Small intestine (tissue), 7 donors: ENCODE results near the gene TSHZ1. TPM values are rescaled to one million over a fixed set of nuclear protein-coding genes. Genes with fewer than 3 reads are reported as not detected.

Source experiments
- DNase-seq, 2 donors: peaks; one replicate each; pipeline versions ENCODE4 v3.0.0 to v3.0.0-alpha.2; 2013
- FAIRE-seq: peaks from 2 replicates; lab custom pipeline; 2012; peaks lifted over from hg19 to GRCh38; lab: Jason Lieb, UNC
- H3K27ac ChIP-seq, 3 donors: one replicate each; pipeline ENCODE4 v1.5.1; 2013; ENCODE audit warnings: low read length in 2 of 3, mild to moderate bottlenecking in 2 of 3, control low read depth in 1 of 3, inconsistent platforms in 1 of 3, low read depth in 1 of 3, moderate library complexity in 1 of 3
- H3K27me3 ChIP-seq, 3 donors: one replicate each; pipeline ENCODE4 v1.6.1; 2013; ENCODE audit warnings: low read length in 3 of 3, inconsistent platforms in 1 of 3; ENCODE audit not compliant: control insufficient read depth in 3 of 3, insufficient read depth in 3 of 3
- H3K36me3 ChIP-seq, 3 donors: one replicate each; pipeline ENCODE4 v1.6.1; 2013; ENCODE audit warnings: low read length in 3 of 3, inconsistent platforms in 1 of 3, low read depth in 1 of 3, mild to moderate bottlenecking in 1 of 3, moderate library complexity in 1 of 3; ENCODE audit not compliant: control insufficient read depth in 3 of 3, insufficient read depth in 2 of 3
- H3K4me1 ChIP-seq, 3 donors: one replicate each; pipeline ENCODE4 v1.6.1; 2013; ENCODE audit warnings: low read length in 2 of 3, inconsistent platforms in 1 of 3, low read depth in 1 of 3, mild to moderate bottlenecking in 1 of 3, moderate library complexity in 1 of 3; ENCODE audit not compliant: control insufficient read depth in 3 of 3, insufficient read depth in 2 of 3
- H3K4me3 ChIP-seq, 3 donors: one replicate each; pipeline ENCODE4 v1.5.1; 2013; ENCODE audit warnings: low read length in 3 of 3, control low read depth in 1 of 3, inconsistent platforms in 1 of 3, low read depth in 1 of 3, mild to moderate bottlenecking in 1 of 3, moderate library complexity in 1 of 3
- H3K9me3 ChIP-seq, 2 donors: one replicate each; pipeline ENCODE4 v1.6.1; 2013; ENCODE audit warnings: low read depth in 1 of 2, low read length in 1 of 2; ENCODE audit not compliant: control insufficient read depth in 2 of 2, insufficient read depth in 1 of 2
- WGBS, 3 donors: extraction: QIAGEN DNeasy Blood & Tissue Kit; methylation state at CpG; one replicate each; pipeline ENCODE4 v1.1.7; 2013; 5-methylcytosine and 5-hydroxymethylcytosine counted together
- polyA plus RNA-seq, 4 donors: library from polyadenylated mRNA; stranded (reverse) in 3 of 4; unstranded in 1 of 4; fragments of 200-250 nt in 3 of 4; fragments of 120-200 nt in 1 of 4; gene quantifications; one replicate each; pipeline versions ENCODE4 v1.2.1 to v1.2.3, GENCODE V29; 2013
- donor health status: healthy with polysubstance abuse.
- donor health status: control.
- donor health status: control.
- donor health status: Bipolar disorder and iron deficiency.
- donor health status: healthy.

Gene TSHZ1
- polyA plus RNA-seq, 4 donors = 7.3 to 41.9 (median 10.3) TPM

DNA sequence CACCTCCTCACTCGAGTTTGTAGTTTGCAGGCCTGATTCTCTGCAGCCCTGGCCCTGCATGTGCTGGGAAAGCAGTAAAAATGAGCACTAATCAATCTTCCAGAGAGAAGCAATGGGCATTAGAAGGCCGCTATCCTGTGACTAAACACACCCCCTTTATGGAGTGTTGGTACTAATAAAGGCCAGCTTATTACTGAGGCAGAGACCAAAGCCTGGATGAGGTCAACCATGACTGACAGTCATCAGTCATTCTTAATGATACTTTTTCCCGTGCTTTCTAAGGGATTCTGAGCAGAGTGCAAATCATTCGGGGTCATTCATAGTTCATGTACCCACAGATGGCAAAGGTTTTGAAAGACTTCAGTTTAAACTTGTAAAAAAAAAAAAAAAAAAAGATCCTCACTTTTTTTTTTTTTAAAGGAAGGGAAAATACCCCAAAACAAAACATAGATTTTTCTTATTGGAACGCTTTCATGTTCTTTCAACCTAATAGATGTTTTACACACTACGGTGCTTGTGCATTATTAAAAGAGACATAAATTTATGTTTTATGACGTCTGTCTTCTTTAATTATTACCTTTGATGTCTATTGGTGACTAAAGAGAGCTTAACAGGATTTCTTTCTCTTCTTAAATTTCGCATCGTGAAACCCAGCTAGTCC is 13.2 kb downstream of the TSHZ1 start:
- H3K27ac ChIP-seq = peak overlapping the region in 1 of 3 donors; percentile 59
- WGBS, 3 donors = 44 to 58% (median 55%) methylated on average over 9 of the region's 9 CpGs
- peaks cover 9 to 81% (median 35%) of the 10 kb centered on the region in 3 donors for H3K4me1 ChIP-seq

DNA sequence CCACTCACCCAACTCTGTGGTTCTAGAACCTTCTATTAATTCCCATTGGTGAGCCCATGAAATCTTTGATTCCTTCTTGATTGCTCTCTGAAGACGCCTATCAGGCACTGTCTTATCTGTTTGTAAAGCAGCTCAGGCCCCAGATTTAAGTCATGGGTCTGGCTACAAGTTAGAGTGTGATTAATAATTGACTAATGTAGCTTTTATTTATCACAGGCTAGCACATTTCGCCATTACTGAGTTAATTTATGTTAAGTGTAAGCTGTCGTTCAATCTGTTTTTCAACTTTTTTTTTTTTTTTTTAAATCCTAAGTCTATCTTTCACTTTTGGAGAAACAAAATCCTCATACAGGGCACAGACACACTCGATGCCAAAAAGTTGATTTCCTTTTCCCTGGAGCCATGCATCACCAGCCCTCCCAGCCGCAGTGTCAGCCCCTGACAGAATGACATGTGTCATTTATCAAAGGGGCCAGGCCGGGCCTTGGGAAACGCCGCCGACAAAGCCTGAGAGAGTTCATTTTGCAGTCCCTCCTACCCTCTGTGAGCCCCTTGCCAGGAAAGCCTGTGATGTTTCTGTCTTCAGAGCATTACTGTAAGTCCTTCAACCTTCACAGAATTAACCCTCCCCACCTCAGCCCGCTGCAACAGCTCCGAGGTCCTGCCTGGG is 15.8 kb downstream of the TSHZ1 start:
- 9 to 29% (median 24%) methylated on average over 11 of the region's 11 CpGs for WGBS, 3 donors
- peaks cover 0 to 27% (median 0%) of the 10 kb centered on the region in 3 donors for H3K36me3 ChIP-seq
- H3K27me3 ChIP-seq = no peaks in the 10 kb centered on the region
- H3K9me3 ChIP-seq = no peaks in the 10 kb centered on the region
- no peak for FAIRE-seq
- peaks cover 9 to 68% (median 37%) of the 10 kb centered on the region in 3 donors for H3K4me1 ChIP-seq
- H3K27ac ChIP-seq = peak overlapping the region; percentile 49 to 88 (median 77)
- DNase-seq = peak; percentile 66 to 73
- H3K4me3 ChIP-seq = peak overlapping the region in 2 of 3 donors; percentile 27 to 49

More for the DNA sequence above, 13.2 kb downstream of the TSHZ1 start:
- H3K27me3 ChIP-seq = no peaks in the 10 kb centered on the region
- H3K36me3 ChIP-seq = peaks cover 0 to 11% (median 0%) of the 10 kb centered on the region in 3 donors
- DNase-seq (peak in 1 of 2 donors; percentile 79), FAIRE-seq (no peak)
- no peak overlapping the region for H3K4me3 ChIP-seq
- no peaks in the 10 kb centered on the region for H3K9me3 ChIP-seq

DNA sequence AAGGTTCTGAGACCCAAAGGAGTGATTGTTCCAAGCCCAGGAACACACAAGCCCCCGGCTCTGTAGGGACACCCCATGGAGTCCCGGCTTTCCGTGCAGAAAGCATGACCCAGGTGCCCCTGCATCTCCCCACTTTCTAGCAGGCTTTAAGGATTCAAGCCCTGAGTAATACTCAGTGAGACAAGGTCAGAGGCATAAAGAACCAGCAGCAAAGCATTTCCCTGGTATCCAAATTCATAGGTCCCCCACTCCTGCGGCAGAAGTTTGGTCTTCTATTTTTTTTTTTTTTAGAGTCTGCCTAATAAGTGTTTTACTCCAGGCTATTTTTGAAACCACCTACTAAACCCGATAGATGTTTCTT is 16.3 kb downstream of the TSHZ1 start:
- DNase-seq = no peak
- Histone ChIP-seq H3K27me3 (no peaks in the 10 kb centered on the region), H3K4me3 (peak overlapping the region in 2 of 3 donors; percentile 27 to 49), H3K9me3 (no peaks in the 10 kb centered on the region), H3K36me3 (peaks cover 0 to 29% (median 0%) of the 10 kb centered on the region in 3 donors), H3K4me1 (peaks cover 9 to 63% (median 37%) of the 10 kb centered on the region in 3 donors), H3K27ac (peak overlapping the region; percentile 49 to 88 (median 77))
- FAIRE-seq = no peak
- 19 to 33% (median 21%) methylated on average over 5 of the region's 5 CpGs for WGBS, 3 donors

DNA sequence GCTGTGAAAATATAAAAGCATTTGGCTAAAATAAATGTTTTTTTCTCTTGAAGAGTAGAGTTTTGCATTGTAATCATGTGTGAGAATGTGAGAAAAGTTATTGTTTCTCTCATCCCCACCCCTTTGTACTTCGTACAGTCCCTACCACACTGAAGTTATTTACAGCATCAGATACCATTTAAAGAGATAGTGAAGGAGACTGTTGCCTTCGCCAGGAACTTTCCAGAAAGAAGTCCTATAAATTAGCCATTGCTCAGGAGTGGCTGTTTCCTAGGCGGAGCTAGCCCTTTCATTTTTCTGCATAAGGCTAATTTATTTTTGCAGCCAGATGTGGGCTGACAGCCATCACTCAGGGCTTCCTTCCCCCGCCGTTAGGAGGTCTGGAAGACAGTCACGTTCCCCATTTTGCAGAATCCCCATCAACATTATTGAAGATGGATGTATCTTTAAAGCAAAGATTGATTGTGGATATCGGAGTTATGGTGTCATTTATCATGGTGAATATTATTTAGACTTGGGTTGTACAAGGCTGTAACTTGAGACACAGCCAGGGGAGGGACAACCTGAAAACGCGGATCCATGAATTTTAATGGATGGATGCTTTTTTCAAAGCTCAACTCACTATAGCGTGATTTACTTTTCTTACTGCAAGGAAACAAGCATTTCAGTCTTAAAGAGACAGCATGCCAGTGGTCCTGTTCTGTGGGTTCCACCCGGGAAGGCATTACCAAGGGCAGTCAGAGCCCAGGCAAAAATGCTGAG is 17.1 kb downstream of the TSHZ1 start:
- no peaks in the 10 kb centered on the region for H3K9me3 ChIP-seq
- peaks cover 9 to 56% (median 35%) of the 10 kb centered on the region in 3 donors for H3K4me1 ChIP-seq
- peak overlapping the region in 2 of 3 donors; percentile 27 to 49 for H3K4me3 ChIP-seq
- FAIRE-seq (no peak), DNase-seq (peak; percentile 74 to 80)
- H3K36me3 ChIP-seq = peaks cover 0 to 27% (median 0%) of the 10 kb centered on the region in 3 donors
- H3K27me3 ChIP-seq = no peaks in the 10 kb centered on the region
- WGBS, 3 donors = 14 to 32% (median 29%) methylated on average over 11 of the region's 11 CpGs
- H3K27ac ChIP-seq = peak overlapping the region; percentile 12 to 88 (median 77)

DNA sequence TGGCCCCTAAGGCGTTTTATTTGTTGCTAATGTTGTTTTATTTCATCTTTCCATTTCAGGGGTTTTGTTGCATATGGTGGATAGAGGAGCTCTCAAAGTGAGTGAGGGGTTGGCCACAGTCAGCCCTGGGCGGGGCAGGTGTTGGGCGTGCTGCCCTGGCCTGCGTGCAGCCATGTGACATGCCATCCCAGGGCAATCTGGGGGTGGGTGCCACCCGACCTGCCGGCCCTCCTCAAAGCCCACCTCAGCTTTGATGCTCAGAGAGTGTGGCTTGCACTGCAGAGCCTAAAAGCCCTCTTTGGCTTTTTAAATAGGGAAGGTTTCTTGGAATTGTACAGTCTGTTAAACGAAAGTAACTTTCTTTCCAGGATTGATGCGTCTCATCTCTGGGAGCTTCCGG is 18.4 kb downstream of the TSHZ1 start:
- Histone ChIP-seq H3K9me3 (no peaks in the 10 kb centered on the region), H3K4me1 (peaks cover 9 to 45% (median 31%) of the 10 kb centered on the region in 3 donors), H3K27ac (no peak overlapping the region), H3K4me3 (no peak overlapping the region), H3K27me3 (no peaks in the 10 kb centered on the region), H3K36me3 (peaks cover 0 to 29% (median 0%) of the 10 kb centered on the region in 3 donors)
- FAIRE-seq (no peak), DNase-seq (no peak)
- WGBS, 3 donors = 82 to 91% (median 90%) methylated on average over 9 of the region's 9 CpGs

DNA sequence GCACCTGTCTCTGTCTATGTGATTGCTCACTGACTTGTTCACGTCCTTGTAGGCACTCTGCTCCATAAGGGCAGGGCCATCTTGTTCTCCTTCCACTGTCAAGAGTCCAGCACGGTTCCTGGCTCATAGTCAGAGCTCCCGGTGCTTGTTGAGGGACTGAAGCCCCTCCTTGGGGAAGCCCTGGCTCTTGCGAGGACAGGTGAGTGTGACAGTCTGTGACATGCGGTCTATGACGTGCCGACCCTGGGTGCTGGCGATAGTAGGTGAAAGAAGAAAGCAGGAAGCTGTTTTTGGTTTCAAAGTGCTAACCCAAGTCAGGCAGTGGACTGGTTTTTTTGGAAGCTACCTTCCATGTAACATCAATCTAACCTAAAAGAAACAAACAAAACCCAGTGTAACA is 18.8 kb downstream of the TSHZ1 start:
- no peak overlapping the region for H3K27ac ChIP-seq
- no peak overlapping the region for H3K4me3 ChIP-seq
- 92 to 96% (median 93%) methylated on average over 8 of the region's 8 CpGs for WGBS, 3 donors
- H3K36me3 ChIP-seq = peaks cover 0 to 31% (median 0%) of the 10 kb centered on the region in 3 donors
- DNase-seq (no peak), FAIRE-seq (no peak)
- peaks cover 9 to 41% (median 30%) of the 10 kb centered on the region in 3 donors for H3K4me1 ChIP-seq
- H3K27me3 ChIP-seq = no peaks in the 10 kb centered on the region
- no peaks in the 10 kb centered on the region for H3K9me3 ChIP-seq

DNA sequence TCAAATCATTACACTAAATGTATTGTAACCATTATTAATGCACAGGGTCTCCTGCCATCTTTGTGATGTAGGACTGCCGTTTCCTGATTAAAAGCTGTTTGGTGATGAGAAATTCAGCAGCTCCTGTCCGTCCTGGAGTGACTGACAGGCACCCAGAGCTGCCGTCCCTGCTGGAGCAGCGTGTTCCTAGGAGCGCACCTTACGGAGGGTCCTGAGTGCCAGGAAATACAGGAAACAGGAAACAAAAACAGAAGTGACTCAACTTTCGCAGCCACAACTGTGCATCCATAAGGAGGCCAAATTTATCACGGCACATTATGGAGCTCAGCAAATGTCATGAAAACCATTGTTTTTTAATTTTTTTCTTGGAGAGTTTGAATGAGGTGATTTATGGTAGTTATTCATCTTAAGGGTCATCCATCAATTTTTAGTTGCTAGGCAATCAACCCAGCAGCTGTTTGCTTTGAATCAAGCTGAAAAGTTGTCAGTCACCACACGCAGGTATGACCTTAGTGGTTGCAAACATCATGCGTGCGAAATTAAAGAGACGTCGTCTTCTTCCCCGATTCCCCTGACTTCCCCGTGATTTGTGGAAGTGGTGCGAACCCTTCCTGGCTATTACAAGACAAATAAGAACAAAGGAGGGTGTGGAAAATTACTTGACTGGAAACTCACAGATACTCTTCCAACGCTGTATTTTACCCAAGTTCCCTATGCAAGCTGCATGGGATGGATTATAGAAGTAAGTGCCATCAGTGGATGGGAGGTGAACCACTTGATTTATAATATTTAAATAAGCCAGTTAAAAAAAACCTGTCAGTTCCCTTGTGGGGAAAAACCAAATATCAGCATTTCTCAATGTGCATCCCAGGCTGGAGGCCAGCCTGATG is 19.8 kb downstream of the TSHZ1 start:
- H3K36me3 ChIP-seq = peaks cover 0 to 31% (median 2%) of the 10 kb centered on the region in 3 donors
- no peaks in the 10 kb centered on the region for H3K27me3 ChIP-seq
- no peak overlapping the region for H3K4me3 ChIP-seq
- H3K4me1 ChIP-seq = peaks cover 9 to 36% (median 27%) of the 10 kb centered on the region in 3 donors
- 83 to 90% (median 86%) methylated on average over 17 of the region's 17 CpGs for WGBS, 3 donors
- no peak overlapping the region for H3K27ac ChIP-seq
- FAIRE-seq = no peak
- no peak for DNase-seq
- H3K9me3 ChIP-seq = no peaks in the 10 kb centered on the region
